SU-DHL-6 (cell line): ENCODE data around the gene DGKB.
"Not testable (repeated sequence)": the region's sequence is repeated elsewhere in the genome, so short reads cannot be mapped to it uniquely, and the experiment has no call there.

Experiments
- H2AFZ ChIP-seq: fragments of 200-600 bp; sonication (generic); 2 replicates; pipeline ENCODE4 v1.6.1; 2014; ENCODE audit warnings: low read depth, mild to moderate bottlenecking, moderate library complexity, mixed read lengths, antibody characterized with exemption, low read length; ENCODE audit not compliant: severe bottlenecking
- H3F3A ChIP-seq: fragments of 200-600 bp; shearing (Covaris generic); 2 replicates; pipeline ENCODE4 v1.6.0; 2016; ENCODE audit warnings: antibody characterized with exemption, mild to moderate bottlenecking; ENCODE audit not compliant: insufficient read depth
- H3K27ac ChIP-seq: fragments of 200-600 bp; sonication (generic); 2 replicates; pipeline ENCODE4 v1.5.1; 2016; ENCODE audit warnings: low read depth, mild to moderate bottlenecking, low read length, moderate library complexity, mixed read lengths
- H3K27me3 ChIP-seq: fragments of 200-600 bp; sonication (generic), shearing (Covaris generic); 2 replicates; pipeline ENCODE4 v1.6.0; 2014; ENCODE audit warnings: mild to moderate bottlenecking, low read length
- H3K36me3 ChIP-seq: fragments of 200-600 bp; sonication (generic); 2 replicates; pipeline ENCODE4 v1.6.1; 2014; ENCODE audit warnings: mild to moderate bottlenecking, low read length, mixed read lengths
- H3K4me2 ChIP-seq: fragments of 300-600, 200-600 bp; shearing (Covaris generic), sonication (generic); 2 replicates; pipeline ENCODE4 v1.6.0; 2014; ENCODE audit warnings: low read length, low read depth, mild to moderate bottlenecking; ENCODE audit not compliant: poor library complexity, severe bottlenecking
- H3K4me3 ChIP-seq: fragments of 200-600 bp; sonication (generic); 2 replicates; pipeline ENCODE4 v1.5.1; 2014; ENCODE audit warnings: antibody characterized with exemption, low read length, mild to moderate bottlenecking, mixed read lengths; ENCODE audit not compliant: insufficient read depth, poor library complexity, severe bottlenecking
- H3K79me2 ChIP-seq: fragments of 200-600 bp; sonication (generic); 2 replicates; pipeline ENCODE4 v1.6.1; 2014; ENCODE audit warnings: mild to moderate bottlenecking, low read length, moderate library complexity; ENCODE audit not compliant: insufficient read depth
- H3K9ac ChIP-seq: fragments of 200-600 bp; sonication (generic); 2 replicates; pipeline ENCODE4 v1.7.0; 2014; ENCODE audit warnings: mild to moderate bottlenecking, low read length
- H3K9me2 ChIP-seq: fragments of 200-600 bp; sonication (generic); replicated peaks from 2 replicates; pipeline ENCODE4 v1.6.1; 2014; ENCODE audit warnings: low read length; ENCODE audit not compliant: insufficient read depth
- H3K9me3 ChIP-seq: fragments of 200-600 bp; sonication (generic); 2 replicates; pipeline ENCODE4 v1.6.1; 2014; ENCODE audit warnings: low read length, mixed read lengths; ENCODE audit not compliant: insufficient read depth
- H4K20me1 ChIP-seq: fragments of 200-600 bp; sonication (generic); 2 replicates; pipeline ENCODE4 v1.6.1; 2014; ENCODE audit warnings: low read depth, mild to moderate bottlenecking, antibody characterized with exemption, low read length, moderate library complexity, mixed read lengths
- CTCF ChIP-seq: fragments of 200-600 bp; sonication (generic); IDR thresholded peaks from one replicate; pipeline ENCODE4 v1.5.1; 2017; ENCODE audit warnings: antibody characterized with exemption, mild to moderate bottlenecking, low read length, moderate library complexity; ENCODE audit not compliant: insufficient read depth, poor library complexity, severe bottlenecking
- EZH2phosphoT487 ChIP-seq: fragments of 200-600 bp; sonication (generic), shearing (Covaris generic); conservative IDR thresholded peaks from 2 replicates; pipeline ENCODE4 v1.6.1; 2018; ENCODE audit warnings: mild to moderate bottlenecking, antibody characterized with exemption, low read length, moderate library complexity, mixed read lengths

DGKB gene

GRCh38 chr7:14478834-14479510 is 423.6 kb downstream of the DGKB start:
- Histone ChIP-seq H3F3A (no peaks in the 10 kb centered on the region), H3K4me2 (no peak overlapping the region), H3K4me3 (no peak overlapping the region), H3K79me2 (no peaks in the 10 kb centered on the region), H3K27me3 (no peaks in the 10 kb centered on the region), H3K9ac (no peak overlapping the region), H3K27ac (no peak overlapping the region), H4K20me1 (no peaks in the 10 kb centered on the region), H3K9me2 (no peaks in the 10 kb centered on the region), H2AFZ (no peak overlapping the region), H3K9me3 (no peaks in the 10 kb centered on the region), H3K36me3 (no peaks in the 10 kb centered on the region)
- TF ChIP-seq CTCF = no peak
- TF ChIP-seq EZH2phosphoT487 = no peak

DNA sequence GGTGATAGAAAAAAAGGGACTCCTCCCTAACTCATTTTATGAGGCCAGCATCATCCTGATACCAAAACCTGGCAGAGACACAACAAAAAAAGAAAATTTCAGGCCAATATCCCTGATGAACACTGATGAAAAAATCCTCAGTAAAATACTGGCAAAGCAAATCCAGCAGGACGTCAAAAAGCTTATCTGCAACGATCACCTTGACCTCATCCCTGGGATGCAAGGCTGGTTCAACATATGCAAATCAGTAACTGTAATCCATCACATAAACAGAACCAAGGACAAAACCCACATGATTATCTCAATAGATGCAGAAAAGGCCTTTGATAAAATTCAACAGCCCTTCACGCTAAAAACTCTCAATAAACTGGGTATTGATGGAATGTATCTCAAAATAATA is 440.8 kb downstream of the DGKB start:
- not testable (repeated sequence) for H3K9me3 ChIP-seq, H3K4me2 ChIP-seq, H3K36me3 ChIP-seq, H3K9me2 ChIP-seq, H3K79me2 ChIP-seq, H3F3A ChIP-seq, H3K27ac ChIP-seq, H3K4me3 ChIP-seq, H3K27me3 ChIP-seq, H4K20me1 ChIP-seq, H3K9ac ChIP-seq, H2AFZ ChIP-seq

- not testable (repeated sequence) for H3K4me3 ChIP-seq, H3K27me3 ChIP-seq, H4K20me1 ChIP-seq, H3K4me2 ChIP-seq, H3K79me2 ChIP-seq, H2AFZ ChIP-seq, H3F3A ChIP-seq, H3K27ac ChIP-seq, H3K9ac ChIP-seq, H3K36me3 ChIP-seq, H3K9me2 ChIP-seq, H3K9me3 ChIP-seq
Observed at GRCh38 chr7:14458846-14459245, 443.7 kb downstream of the DGKB start.

GRCh38 chr7:14457568-14458453 is 444.7 kb downstream of the DGKB start:
- Histone ChIP-seq H3F3A (no peaks in the 10 kb centered on the region), H3K9ac (no peak overlapping the region), H3K4me2 (no peak overlapping the region), H3K79me2 (no peaks in the 10 kb centered on the region), H3K9me3 (no peaks in the 10 kb centered on the region), H4K20me1 (no peaks in the 10 kb centered on the region), H3K27me3 (no peaks in the 10 kb centered on the region), H3K4me3 (no peak overlapping the region), H3K27ac (no peak overlapping the region), H2AFZ (no peak overlapping the region), H3K9me2 (no peaks in the 10 kb centered on the region), H3K36me3 (no peaks in the 10 kb centered on the region)
- peak; percentile 87 for TF ChIP-seq CTCF
- TF ChIP-seq EZH2phosphoT487 = no peak
